ENCODE results near the gene CKS2. TPM values are rescaled to one million over a fixed set of nuclear protein-coding genes. Genes with fewer than 3 reads are reported as not detected.

The CKS2 gene
- total RNA-seq, 4 donors from 2014 or later = 2.8 to 16.3 (median 11.2) TPM

- peaks cover 15 to 32% of the 10 kb centered on the region in 2 donors for H3K36me3 ChIP-seq
- intact Hi-C loops (cut with DNase I) = no loop called here
- no peak overlapping the region for H3K27ac ChIP-seq
- peaks cover 32 to 37% of the 10 kb centered on the region in 2 donors for H3K4me1 ChIP-seq
- DNase-seq = no peak
- no peak overlapping the region for H3K4me3 ChIP-seq (replicated peaks in 1 of 3)
- no peaks in the 10 kb centered on the region for H3K27me3 ChIP-seq
- no peaks in the 10 kb centered on the region for H3K9me3 ChIP-seq
- WGBS, 2 donors = 91 to 98% methylated on average over 6 to 8 of the region's 9 CpGs
- no peak for TF ChIP-seq POLR2A (IDR thresholded peaks at IDR 0.05)
- no peak for TF ChIP-seq CTCF (IDR thresholded peaks at IDR 0.05)
Observed at GRCh38 chr9:89361816-89362646, 51.0 kb downstream of the CKS2 start.

- Histone ChIP-seq H3K27me3 (no peaks in the 10 kb centered on the region), H3K4me3 (replicated peaks in 1 of 3) (no peak overlapping the region), H3K27ac (no peak overlapping the region), H3K36me3 (peaks cover 15 to 25% of the 10 kb centered on the region in 2 donors), H3K4me1 (peaks cover 30 to 32% of the 10 kb centered on the region in 2 donors), H3K9me3 (no peaks in the 10 kb centered on the region)
- intact Hi-C loops (cut with DNase I) = no loop called here
- WGBS, 2 donors = 76 to 95% methylated on average over 3 to 10 of the region's 10 CpGs
- TF ChIP-seq CTCF (IDR thresholded peaks at IDR 0.05) (no peak), POLR2A (IDR thresholded peaks at IDR 0.05) (no peak)
- DNase-seq = no peak
Observed at GRCh38 chr9:89362647-89363310, 51.8 kb downstream of the CKS2 start.

- Histone ChIP-seq H3K4me1 (peaks cover 26 to 29% of the 10 kb centered on the region in 2 donors), H3K27ac (no peak overlapping the region), H3K4me3 (replicated peaks in 1 of 3) (no peak overlapping the region), H3K9me3 (no peaks in the 10 kb centered on the region), H3K36me3 (peaks cover 10 to 21% of the 10 kb centered on the region in 2 donors), H3K27me3 (no peaks in the 10 kb centered on the region)
- no peak for TF ChIP-seq POLR2A (IDR thresholded peaks at IDR 0.05)
- no peak for TF ChIP-seq CTCF (IDR thresholded peaks at IDR 0.05)
- intact Hi-C loops (cut with DNase I) = no loop called here
- WGBS, 2 donors = 82 to 96% methylated on average over 6 of the region's 6 CpGs
- DNase-seq = no peak
Observed at GRCh38 chr9:89363311-89363670, 52.3 kb downstream of the CKS2 start.

- no peaks in the 10 kb centered on the region for H3K27me3 ChIP-seq
- TF ChIP-seq CTCF (IDR thresholded peaks at IDR 0.05) (no peak), POLR2A (IDR thresholded peaks at IDR 0.05) (no peak)
- 91 to 94% methylated on average over 8 to 9 of the region's 9 CpGs for WGBS, 2 donors
- no peaks in the 10 kb centered on the region for H3K9me3 ChIP-seq
- H3K27ac ChIP-seq = no peak overlapping the region
- peaks cover 6 to 16% of the 10 kb centered on the region in 2 donors for H3K36me3 ChIP-seq
- DNase-seq = no peak
- H3K4me1 ChIP-seq = peaks cover 24 to 29% of the 10 kb centered on the region in 2 donors
- intact Hi-C loops (cut with DNase I) = no loop called here
- H3K4me3 ChIP-seq (replicated peaks in 1 of 3) = no peak overlapping the region
Observed at GRCh38 chr9:89363921-89364665, 53.1 kb downstream of the CKS2 start.
